ENCODE results near the gene CLASP1.
A peak's percentile ranks its signal among the peaks of the same experiment; 100 is the strongest.
"Not testable (repeated sequence)": the region's sequence is repeated elsewhere in the genome, so short reads cannot be mapped to it uniquely, and the experiment has no call there.

Gene CLASP1

DNA sequence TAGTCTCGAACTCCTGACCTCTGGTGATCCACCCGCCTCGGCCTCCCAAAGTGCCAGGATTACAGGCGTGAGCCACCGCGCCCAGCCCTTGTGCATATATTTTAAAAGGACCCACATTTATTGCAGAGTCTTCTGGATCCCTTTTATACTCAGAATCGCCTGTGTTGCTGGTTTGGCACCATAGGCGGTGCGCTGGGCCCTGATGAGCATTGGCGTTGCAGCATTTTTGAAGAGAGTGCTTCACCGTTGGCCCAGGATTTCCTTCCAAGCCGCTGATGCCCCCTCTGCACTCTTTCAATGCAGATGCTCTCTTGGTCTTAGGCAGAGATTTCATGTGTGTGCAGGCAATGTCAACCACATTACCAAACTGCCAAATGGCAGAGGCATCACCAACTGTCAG lies 350.8 kb downstream of the CLASP1 start:
- Histone ChIP-seq H3K4me3 (replicated peaks; ENCODE audit: insufficient read depth, low read length) (no peak overlapping the region), H3K27me3 (ENCODE audit: insufficient read depth, poor library complexity, severe bottlenecking) (no peaks in the 10 kb centered on the region), H3K27ac (replicated peaks) (no peak overlapping the region)
- no peak for TF ChIP-seq POLR2AphosphoS5 (IDR thresholded peaks at IDR 0.05; ENCODE audit: low read depth)
- TF ChIP-seq GABPA (IDR thresholded peaks at IDR 0.05; ENCODE audit: low read depth): no peak
- no peak for TF ChIP-seq SPI1 (IDR thresholded peaks at IDR 0.05; ENCODE audit: borderline replicate concordance, low read depth)
- TF ChIP-seq, protein P1, sequence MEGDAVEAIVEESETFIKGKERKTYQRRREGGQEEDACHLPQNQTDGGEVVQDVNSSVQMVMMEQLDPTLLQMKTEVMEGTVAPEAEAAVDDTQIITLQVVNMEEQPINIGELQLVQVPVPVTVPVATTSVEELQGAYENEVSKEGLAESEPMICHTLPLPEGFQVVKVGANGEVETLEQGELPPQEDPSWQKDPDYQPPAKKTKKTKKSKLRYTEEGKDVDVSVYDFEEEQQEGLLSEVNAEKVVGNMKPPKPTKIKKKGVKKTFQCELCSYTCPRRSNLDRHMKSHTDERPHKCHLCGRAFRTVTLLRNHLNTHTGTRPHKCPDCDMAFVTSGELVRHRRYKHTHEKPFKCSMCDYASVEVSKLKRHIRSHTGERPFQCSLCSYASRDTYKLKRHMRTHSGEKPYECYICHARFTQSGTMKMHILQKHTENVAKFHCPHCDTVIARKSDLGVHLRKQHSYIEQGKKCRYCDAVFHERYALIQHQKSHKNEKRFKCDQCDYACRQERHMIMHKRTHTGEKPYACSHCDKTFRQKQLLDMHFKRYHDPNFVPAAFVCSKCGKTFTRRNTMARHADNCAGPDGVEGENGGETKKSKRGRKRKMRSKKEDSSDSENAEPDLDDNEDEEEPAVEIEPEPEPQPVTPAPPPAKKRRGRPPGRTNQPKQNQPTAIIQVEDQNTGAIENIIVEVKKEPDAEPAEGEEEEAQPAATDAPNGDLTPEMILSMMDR (IDR thresholded peaks at IDR 0.05; ENCODE audit: insufficient read depth, low read length): no peak
- TF ChIP-seq, protein P2, sequence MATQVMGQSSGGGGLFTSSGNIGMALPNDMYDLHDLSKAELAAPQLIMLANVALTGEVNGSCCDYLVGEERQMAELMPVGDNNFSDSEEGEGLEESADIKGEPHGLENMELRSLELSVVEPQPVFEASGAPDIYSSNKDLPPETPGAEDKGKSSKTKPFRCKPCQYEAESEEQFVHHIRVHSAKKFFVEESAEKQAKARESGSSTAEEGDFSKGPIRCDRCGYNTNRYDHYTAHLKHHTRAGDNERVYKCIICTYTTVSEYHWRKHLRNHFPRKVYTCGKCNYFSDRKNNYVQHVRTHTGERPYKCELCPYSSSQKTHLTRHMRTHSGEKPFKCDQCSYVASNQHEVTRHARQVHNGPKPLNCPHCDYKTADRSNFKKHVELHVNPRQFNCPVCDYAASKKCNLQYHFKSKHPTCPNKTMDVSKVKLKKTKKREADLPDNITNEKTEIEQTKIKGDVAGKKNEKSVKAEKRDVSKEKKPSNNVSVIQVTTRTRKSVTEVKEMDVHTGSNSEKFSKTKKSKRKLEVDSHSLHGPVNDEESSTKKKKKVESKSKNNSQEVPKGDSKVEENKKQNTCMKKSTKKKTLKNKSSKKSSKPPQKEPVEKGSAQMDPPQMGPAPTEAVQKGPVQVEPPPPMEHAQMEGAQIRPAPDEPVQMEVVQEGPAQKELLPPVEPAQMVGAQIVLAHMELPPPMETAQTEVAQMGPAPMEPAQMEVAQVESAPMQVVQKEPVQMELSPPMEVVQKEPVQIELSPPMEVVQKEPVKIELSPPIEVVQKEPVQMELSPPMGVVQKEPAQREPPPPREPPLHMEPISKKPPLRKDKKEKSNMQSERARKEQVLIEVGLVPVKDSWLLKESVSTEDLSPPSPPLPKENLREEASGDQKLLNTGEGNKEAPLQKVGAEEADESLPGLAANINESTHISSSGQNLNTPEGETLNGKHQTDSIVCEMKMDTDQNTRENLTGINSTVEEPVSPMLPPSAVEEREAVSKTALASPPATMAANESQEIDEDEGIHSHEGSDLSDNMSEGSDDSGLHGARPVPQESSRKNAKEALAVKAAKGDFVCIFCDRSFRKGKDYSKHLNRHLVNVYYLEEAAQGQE (IDR thresholded peaks at IDR 0.05; ENCODE audit: insufficient replicate concordance, low read depth): no peak
- no peak for DNase-seq (ENCODE audit: low read depth in 1 of 2, low spot score in 1 of 2)

DNA sequence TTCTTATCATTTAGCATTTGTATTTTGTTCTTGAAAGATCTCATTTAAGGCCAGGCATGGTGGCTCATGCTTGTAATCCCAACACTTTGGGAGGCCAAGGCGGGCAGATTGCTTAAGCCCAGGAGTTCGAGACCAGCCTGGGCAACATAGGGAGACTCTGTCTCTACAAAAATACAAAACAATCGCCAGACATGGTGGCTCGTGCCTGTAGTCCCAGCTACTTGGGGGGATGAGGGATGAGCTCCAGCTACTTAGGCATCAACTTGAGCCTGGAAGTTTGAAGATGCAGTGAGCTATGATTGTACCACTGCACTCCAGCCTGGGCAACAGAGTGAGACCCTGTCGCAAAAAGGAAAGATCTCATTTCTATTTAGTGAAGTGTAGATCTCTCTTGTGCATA lies 351.4 kb downstream of the CLASP1 start:
- H3K27ac ChIP-seq (replicated peaks); H3K4me3 ChIP-seq (replicated peaks; ENCODE audit: insufficient read depth, low read length); DNase-seq (ENCODE audit: low read depth in 1 of 2, low spot score in 1 of 2); H3K27me3 ChIP-seq (ENCODE audit: insufficient read depth, poor library complexity, severe bottlenecking): not testable (repeated sequence)

DNA sequence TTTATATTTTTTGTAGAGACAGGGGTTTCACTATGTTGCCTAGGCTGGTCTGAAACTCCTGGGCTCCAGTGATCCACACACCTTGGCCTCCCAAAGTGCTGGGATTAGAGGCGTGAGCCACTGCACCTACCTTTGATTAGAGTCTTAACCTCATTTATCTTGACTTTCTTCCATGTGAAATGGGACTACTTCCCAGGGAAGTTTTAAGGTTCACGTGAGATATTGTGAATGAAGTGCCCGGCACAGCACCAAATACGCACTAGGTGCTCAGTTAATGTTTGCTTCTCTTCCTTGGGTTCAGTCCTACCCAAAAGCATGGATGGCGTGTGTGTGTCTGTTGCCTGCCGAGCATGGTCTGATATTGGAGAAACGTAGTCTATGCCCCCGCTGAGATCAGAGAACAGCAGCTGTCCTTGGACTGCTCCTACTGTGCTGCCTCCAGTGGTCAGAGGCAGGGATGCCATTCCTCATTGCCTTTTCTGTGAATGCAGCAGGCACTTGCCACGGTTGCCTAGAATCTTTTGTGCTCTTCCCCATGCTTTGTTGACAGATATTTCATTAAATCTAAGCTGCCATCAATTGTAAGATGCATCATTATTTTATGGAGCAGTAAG lies 351.9 kb downstream of the CLASP1 start:
- H3K27ac ChIP-seq (replicated peaks): no peak overlapping the region
- no peak overlapping the region for H3K4me3 ChIP-seq (replicated peaks; ENCODE audit: insufficient read depth, low read length)
- H3K27me3 ChIP-seq (ENCODE audit: insufficient read depth, poor library complexity, severe bottlenecking): no peaks in the 10 kb centered on the region
- no peak for TF ChIP-seq GABPA (IDR thresholded peaks at IDR 0.05; ENCODE audit: low read depth)
- TF ChIP-seq, protein P1 (IDR thresholded peaks at IDR 0.05; ENCODE audit: insufficient read depth, low read length): peak; percentile 89
- TF ChIP-seq, protein P2 (IDR thresholded peaks at IDR 0.05; ENCODE audit: insufficient replicate concordance, low read depth): no peak
- no peak for TF ChIP-seq POLR2AphosphoS5 (IDR thresholded peaks at IDR 0.05; ENCODE audit: low read depth)
- no peak for TF ChIP-seq SPI1 (IDR thresholded peaks at IDR 0.05; ENCODE audit: borderline replicate concordance, low read depth)
- DNase-seq (ENCODE audit: low read depth in 1 of 2, low spot score in 1 of 2): peak in 1 of 2 experiments; percentile 37

GRCh38 chr2:121295911-121296650 lies 353.2 kb downstream of the CLASP1 start:
- Histone ChIP-seq H3K4me3 (replicated peaks; ENCODE audit: insufficient read depth, low read length) (no peak overlapping the region), H3K27me3 (ENCODE audit: insufficient read depth, poor library complexity, severe bottlenecking) (no peaks in the 10 kb centered on the region), H3K27ac (replicated peaks) (no peak overlapping the region)
- DNase-seq (ENCODE audit: low read depth in 1 of 2, low spot score in 1 of 2): no peak
- no peak for TF ChIP-seq SPI1 (IDR thresholded peaks at IDR 0.05; ENCODE audit: borderline replicate concordance, low read depth)
- TF ChIP-seq GABPA (IDR thresholded peaks at IDR 0.05; ENCODE audit: low read depth): no peak
- TF ChIP-seq, protein P2 (IDR thresholded peaks at IDR 0.05; ENCODE audit: insufficient replicate concordance, low read depth): no peak
- TF ChIP-seq, protein P1 (IDR thresholded peaks at IDR 0.05; ENCODE audit: insufficient read depth, low read length): no peak
- no peak for TF ChIP-seq POLR2AphosphoS5 (IDR thresholded peaks at IDR 0.05; ENCODE audit: low read depth)

Measured in HL-60 (cell line).